HEK293 (cell line): ENCODE measurements around the gene NKAIN4.
A peak's percentile ranks its signal among the peaks of the same experiment; 100 is the strongest.

Source experiments
- CTCF ChIA-PET: fragments of 350-600 bp; formaldehyde crosslinking; extraction: SDS; loops from one replicate; lab custom pipeline; 2021; ENCODE audit warnings: antibody characterized with exemption; lab: Yijun Ruan, JAX
- POLR2A ChIA-PET: fragments of 300-600 bp; formaldehyde crosslinking; extraction: SDS; loops from one replicate; lab custom pipeline; 2020; ENCODE audit warnings: antibody characterized with exemption, inconsistent platforms; lab: Yijun Ruan, JAX
- H3K27ac ChIP-seq: fragments of 200-500 bp; sonication (Bioruptor generic); 2 replicates; pipeline ENCODE4 v1.5.1; 2014; ENCODE audit warnings: low read depth, low read length, control low read depth, inconsistent platforms; ENCODE audit errors: extremely low read depth
- H3K36me3 ChIP-seq, 2 experiments: fragments of 200-500 bp in 1 of 2; sonication (Bioruptor generic) in 1 of 2; 1 replicate in 1 of 2; 2 replicates in 1 of 2; pipeline ENCODE4 v1.5.1; 2014 to 2017; ENCODE audit warnings: inconsistent platforms in 2 of 2, low read length in 2 of 2; ENCODE audit not compliant: control insufficient read depth in 2 of 2, insufficient read depth in 1 of 2
- H3K4me1 ChIP-seq: fragments of 200-500 bp; sonication (Bioruptor generic); 2 replicates; pipeline ENCODE4 v1.5.1; 2014; ENCODE audit warnings: mild to moderate bottlenecking, low read length, inconsistent platforms; ENCODE audit not compliant: control insufficient read depth, insufficient read depth
- H3K4me3 ChIP-seq: 2 replicates; pipeline ENCODE4 v1.5.1; 2011; ENCODE audit warnings: low read depth, mild to moderate bottlenecking, control low read depth, low read length, moderate library complexity
- H3K9me3 ChIP-seq: fragments of 200-500 bp; sonication (Bioruptor generic); 2 replicates; pipeline ENCODE4 v1.5.1; 2014; ENCODE audit warnings: low read depth, low read length, inconsistent platforms; ENCODE audit not compliant: control insufficient read depth, insufficient read depth
- OVOL3 ChIP-seq: fragments of 450-650 bp; formaldehyde crosslinking; IDR thresholded peaks from 2 replicates; pipeline ENCODE4 v1.5.1; 2016; ENCODE audit warnings: missing biosample characterization, missing genetic modification characterization
- PRDM1 ChIP-seq: fragments of 450-650 bp; formaldehyde crosslinking; IDR thresholded peaks from 2 replicates; pipeline ENCODE4; 2016; ENCODE audit warnings: missing biosample characterization, missing genetic modification characterization
- ZNF169 ChIP-seq: fragments of 450-650 bp; formaldehyde crosslinking; IDR thresholded peaks from 2 replicates; pipeline ENCODE4 v1.5.1; 2016; ENCODE audit warnings: missing biosample characterization, missing genetic modification characterization
- ZNF664 ChIP-seq: fragments of 450-650 bp; formaldehyde crosslinking; IDR thresholded peaks from 2 replicates; pipeline ENCODE4 v1.5.1; 2016; ENCODE audit warnings: missing biosample characterization, missing genetic modification characterization
- TF ChIP-seq, protein P1 (sequence below): fragments of 450-650 bp; formaldehyde crosslinking; IDR thresholded peaks from 2 replicates; pipeline ENCODE4 v1.5.1; 2016; ENCODE audit warnings: missing biosample characterization, missing genetic modification characterization
- TF ChIP-seq, protein P2 (sequence below): fragments of 450-650 bp; formaldehyde crosslinking; IDR thresholded peaks from 2 replicates; pipeline ENCODE4 v1.5.1; 2016; ENCODE audit warnings: missing biosample characterization, missing genetic modification characterization
- TF ChIP-seq, protein P3 (sequence below): fragments of 450-650 bp; formaldehyde crosslinking; IDR thresholded peaks from 2 replicates; pipeline ENCODE4 v1.5.1; 2016; ENCODE audit warnings: missing biosample characterization, missing genetic modification characterization
- TF ChIP-seq, protein P4 (sequence below): sonication (generic); formaldehyde crosslinking; IDR thresholded peaks from 2 replicates; pipeline ENCODE4 v1.8.1; 2022; ENCODE audit warnings: mild to moderate bottlenecking, moderate library complexity, missing genetic modification reagents
- TF ChIP-seq, protein P5 (sequence below): fragments of 450-650 bp; formaldehyde crosslinking; IDR thresholded peaks from 2 replicates; pipeline ENCODE4 v1.5.1; 2016; ENCODE audit warnings: missing biosample characterization, missing genetic modification characterization
- TF ChIP-seq, protein P6 (sequence below): fragments of 450-650 bp; formaldehyde crosslinking; IDR thresholded peaks from 2 replicates; pipeline ENCODE4 v1.5.1; 2017; ENCODE audit warnings: missing biosample characterization, missing genetic modification characterization

Gene NKAIN4

DNA sequence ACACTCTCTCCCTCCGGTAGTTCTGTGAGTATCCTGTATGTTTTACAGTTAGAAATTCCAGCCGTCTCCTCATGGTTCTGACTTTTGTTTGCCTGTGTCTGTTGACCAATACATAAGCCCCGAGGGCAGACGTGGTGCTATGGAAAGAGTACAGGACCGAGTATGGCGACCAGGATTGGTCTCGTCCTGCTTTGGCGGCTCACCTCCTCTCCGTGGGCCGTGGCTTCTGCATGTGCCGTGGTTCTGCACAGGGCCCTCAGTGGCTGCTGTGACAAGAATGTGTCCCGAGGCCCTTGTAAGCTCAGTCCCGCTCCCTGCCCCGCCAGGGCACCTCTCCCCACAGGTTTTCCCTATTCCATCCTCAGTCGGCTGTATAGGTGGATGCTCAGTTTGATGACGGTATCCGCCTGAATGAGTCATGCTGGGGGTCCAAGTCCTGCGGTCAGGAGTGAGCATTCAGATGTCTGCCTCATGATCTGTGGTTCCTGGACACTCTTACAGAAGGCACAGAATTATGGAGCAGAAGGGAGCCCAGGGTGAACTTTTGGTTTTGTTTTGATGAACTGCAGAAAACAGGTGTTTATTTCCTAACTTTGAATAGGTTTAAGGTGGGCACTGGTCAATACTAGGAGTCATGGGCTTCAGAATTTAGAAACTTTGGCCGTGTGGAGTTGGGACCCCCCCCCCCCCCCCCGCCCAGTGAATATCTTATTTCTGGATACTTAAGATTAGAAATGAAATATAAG lies 19.5 kb upstream of the NKAIN4 start (continued):
- TF ChIP-seq, protein P1, sequence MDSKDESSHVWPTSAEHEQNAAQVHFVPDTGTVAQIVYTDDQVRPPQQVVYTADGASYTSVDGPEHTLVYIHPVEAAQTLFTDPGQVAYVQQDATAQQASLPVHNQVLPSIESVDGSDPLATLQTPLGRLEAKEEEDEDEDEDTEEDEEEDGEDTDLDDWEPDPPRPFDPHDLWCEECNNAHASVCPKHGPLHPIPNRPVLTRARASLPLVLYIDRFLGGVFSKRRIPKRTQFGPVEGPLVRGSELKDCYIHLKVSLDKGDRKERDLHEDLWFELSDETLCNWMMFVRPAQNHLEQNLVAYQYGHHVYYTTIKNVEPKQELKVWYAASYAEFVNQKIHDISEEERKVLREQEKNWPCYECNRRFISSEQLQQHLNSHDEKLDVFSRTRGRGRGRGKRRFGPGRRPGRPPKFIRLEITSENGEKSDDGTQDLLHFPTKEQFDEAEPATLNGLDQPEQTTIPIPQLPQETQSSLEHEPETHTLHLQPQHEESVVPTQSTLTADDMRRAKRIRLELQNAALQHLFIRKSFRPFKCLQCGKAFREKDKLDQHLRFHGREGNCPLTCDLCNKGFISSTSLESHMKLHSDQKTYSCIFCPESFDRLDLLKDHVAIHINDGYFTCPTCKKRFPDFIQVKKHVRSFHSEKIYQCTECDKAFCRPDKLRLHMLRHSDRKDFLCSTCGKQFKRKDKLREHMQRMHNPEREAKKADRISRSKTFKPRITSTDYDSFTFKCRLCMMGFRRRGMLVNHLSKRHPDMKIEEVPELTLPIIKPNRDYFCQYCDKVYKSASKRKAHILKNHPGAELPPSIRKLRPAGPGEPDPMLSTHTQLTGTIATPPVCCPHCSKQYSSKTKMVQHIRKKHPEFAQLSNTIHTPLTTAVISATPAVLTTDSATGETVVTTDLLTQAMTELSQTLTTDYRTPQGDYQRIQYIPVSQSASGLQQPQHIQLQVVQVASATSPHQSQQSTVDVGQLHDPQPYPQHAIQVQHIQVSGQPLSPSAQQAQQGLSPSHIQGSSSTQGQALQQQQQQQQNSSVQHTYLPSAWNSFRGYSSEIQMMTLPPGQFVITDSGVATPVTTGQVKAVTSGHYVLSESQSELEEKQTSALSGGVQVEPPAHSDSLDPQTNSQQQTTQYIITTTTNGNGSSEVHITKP: peak; percentile 67

DNA sequence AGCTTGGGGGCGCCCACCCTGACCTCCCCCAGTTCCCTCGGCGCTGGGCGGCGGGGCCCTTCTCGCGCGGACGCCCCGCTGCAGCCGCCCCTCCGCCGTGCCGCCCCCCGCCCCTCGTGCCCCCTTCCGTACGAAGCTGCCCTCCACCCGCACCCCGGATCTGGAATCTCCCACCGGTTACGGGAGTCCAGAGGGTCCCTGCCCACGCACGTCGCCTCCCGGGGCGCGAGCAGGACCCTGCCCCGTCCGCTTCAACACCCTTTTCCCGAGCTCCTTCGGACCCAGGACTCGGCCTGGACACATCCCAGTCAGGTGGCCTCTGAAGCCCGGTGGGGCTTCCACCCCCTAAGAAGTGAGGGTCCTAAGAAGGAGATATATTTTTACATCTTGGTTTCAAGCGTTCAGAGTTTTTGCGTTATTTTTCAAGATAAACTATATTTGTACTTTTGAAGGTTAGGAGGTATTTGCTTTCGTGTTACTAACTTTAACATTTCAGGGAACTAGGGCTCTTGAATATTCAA lies 18.9 kb upstream of the NKAIN4 start:
- peaks cover 0 to 36% of the 10 kb centered on the region in 2 experiments; a peak in 1 of 3 replicates for H3K36me3 ChIP-seq
- no peak for TF ChIP-seq ZNF169
- no peak for TF ChIP-seq OVOL3 (tag by site-specific recombination)
- TF ChIP-seq, protein P2, sequence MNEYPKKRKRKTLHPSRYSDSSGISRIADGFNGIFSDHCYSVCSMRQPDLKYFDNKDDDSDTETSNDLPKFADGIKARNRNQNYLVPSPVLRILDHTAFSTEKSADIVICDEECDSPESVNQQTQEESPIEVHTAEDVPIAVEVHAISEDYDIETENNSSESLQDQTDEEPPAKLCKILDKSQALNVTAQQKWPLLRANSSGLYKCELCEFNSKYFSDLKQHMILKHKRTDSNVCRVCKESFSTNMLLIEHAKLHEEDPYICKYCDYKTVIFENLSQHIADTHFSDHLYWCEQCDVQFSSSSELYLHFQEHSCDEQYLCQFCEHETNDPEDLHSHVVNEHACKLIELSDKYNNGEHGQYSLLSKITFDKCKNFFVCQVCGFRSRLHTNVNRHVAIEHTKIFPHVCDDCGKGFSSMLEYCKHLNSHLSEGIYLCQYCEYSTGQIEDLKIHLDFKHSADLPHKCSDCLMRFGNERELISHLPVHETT: no peak
- TF ChIP-seq, protein P3, sequence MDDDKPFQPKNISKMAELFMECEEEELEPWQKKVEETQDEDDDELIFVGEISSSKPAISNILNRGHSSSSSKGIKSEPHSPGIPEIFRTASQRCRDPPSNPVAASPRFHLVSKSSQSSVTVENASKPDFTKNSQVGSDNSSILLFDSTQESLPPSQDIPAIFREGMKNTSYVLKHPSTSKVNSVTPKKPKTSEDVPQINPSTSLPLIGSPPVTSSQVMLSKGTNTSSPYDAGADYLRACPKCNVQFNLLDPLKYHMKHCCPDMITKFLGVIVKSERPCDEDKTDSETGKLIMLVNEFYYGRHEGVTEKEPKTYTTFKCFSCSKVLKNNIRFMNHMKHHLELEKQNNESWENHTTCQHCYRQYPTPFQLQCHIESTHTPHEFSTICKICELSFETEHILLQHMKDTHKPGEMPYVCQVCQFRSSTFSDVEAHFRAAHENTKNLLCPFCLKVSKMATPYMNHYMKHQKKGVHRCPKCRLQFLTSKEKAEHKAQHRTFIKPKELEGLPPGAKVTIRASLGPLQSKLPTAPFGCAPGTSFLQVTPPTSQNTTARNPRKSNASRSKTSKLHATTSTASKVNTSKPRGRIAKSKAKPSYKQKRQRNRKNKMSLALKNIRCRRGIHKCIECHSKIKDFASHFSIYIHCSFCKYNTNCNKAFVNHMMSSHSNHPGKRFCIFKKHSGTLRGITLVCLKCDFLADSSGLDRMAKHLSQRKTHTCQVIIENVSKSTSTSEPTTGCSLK (tag by site-specific recombination): no peak
- peak overlapping the region; percentile 91 for H3K4me3 ChIP-seq
- H3K4me1 ChIP-seq: no peaks in the 10 kb centered on the region
- CTCF ChIA-PET: interaction anchor here (0.6 to 6.6 kb wide), 2 partner anchors 22 to 49 kb away, joined by 3 to 37 read pairs; no protein-coding TSS in a partner anchor
- peak overlapping the region; percentile 32 for H3K27ac ChIP-seq
- POLR2A ChIA-PET: interaction anchor here (0.9 to 2.9 kb wide), 9 partner anchors 13 to 336 kb away, joined by 3 to 26 read pairs (median 4); partner anchors contain the start of genes BIRC7 and NKAIN4
- H3K9me3 ChIP-seq: no peaks in the 10 kb centered on the region

DNA sequence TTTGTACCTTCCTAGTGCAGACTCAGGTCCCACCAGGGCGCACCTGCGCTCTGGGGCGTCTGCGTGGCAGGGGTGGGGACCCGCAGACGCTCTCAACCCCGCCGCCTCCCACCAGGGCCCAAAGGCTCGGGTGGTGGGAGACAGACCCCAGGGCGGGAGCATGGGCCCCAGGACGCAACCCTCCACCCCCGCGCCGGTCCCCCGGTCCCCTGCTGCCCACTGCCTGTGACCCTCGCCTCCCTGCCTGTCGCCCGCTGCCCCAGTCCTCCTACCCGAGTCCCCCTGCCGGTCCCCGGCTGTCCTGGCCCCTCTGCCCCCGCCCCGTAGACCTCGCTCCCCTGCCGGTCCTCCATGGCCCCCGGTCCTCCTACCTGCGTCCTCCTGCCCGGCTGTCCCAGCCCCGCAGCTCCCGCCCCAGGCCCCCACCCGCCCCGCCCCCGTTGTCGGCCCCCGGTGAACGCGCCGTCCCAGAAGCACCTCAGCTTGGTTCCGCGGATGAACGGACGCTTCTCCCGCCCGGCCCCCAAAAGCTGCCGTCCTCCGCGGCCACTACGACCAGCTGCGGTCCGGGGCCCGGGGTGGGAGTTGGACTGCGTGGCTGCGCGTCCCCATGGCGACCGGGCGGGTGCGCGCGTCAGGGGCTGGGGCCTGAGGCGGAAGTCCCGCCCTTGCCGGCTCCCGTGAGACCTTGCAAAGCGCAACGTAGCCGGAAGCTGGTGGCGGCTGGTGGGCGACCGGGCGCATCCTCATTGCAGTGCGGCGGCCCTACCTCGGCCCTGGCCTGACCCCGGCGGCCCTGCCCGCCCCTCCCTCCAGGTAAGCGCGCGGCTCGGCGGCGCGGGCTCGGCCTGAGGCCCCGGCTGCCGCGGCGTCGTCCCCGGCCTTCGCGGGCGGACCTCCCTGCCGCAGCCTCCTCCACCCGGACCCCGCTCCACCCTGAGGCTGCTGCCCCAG lies 18.1 kb upstream of the NKAIN4 start, which contains the start of gene ARFGAP1:
Gene ARFGAP1, plus strand, starts transcription at position 709 of the 954 bp plus-strand sequence. CDS start 2,768 bp downstream, outside the sequence.
- Histone ChIP-seq H3K27ac (peak within 1 kb of the TSS; percentile 32), H3K9me3 (no peaks in the 10 kb centered on the region), H3K36me3 (peaks cover 0 to 29% of the 10 kb centered on the region in 2 experiments; a peak in 1 of 3 replicates), H3K4me1 (no peaks in the 10 kb centered on the region), H3K4me3 (peak within 1 kb of the TSS; percentile 91)
- ChIA-PET CTCF (interaction anchor here (0.6 to 6.6 kb wide), 2 partner anchors 21 to 48 kb away, joined by 3 to 37 read pairs; no protein-coding TSS in a partner anchor), POLR2A (interaction anchor here (0.6 to 2.9 kb wide), 13 partner anchors 14 to 335 kb away, joined by 3 to 26 read pairs (median 4); partner anchors contain the start of genes BIRC7 and NKAIN4)
- no peak for TF ChIP-seq PRDM1 (tag by site-specific recombination)
- TF ChIP-seq, protein P4, sequence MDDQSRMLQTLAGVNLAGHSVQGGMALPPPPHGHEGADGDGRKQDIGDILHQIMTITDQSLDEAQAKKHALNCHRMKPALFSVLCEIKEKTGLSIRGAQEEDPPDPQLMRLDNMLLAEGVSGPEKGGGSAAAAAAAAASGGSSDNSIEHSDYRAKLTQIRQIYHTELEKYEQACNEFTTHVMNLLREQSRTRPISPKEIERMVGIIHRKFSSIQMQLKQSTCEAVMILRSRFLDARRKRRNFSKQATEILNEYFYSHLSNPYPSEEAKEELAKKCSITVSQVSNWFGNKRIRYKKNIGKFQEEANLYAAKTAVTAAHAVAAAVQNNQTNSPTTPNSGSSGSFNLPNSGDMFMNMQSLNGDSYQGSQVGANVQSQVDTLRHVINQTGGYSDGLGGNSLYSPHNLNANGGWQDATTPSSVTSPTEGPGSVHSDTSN: peak; percentile 67; the same call in 1 of the 2 replicates
- TF ChIP-seq, protein P5, sequence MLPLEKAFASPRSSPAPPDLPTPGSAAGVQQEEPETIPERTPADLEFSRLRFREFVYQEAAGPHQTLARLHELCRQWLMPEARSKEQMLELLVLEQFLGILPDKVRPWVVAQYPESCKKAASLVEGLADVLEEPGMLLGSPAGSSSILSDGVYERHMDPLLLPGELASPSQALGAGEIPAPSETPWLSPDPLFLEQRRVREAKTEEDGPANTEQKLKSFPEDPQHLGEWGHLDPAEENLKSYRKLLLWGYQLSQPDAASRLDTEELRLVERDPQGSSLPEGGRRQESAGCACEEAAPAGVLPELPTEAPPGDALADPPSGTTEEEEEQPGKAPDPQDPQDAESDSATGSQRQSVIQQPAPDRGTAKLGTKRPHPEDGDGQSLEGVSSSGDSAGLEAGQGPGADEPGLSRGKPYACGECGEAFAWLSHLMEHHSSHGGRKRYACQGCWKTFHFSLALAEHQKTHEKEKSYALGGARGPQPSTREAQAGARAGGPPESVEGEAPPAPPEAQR (tag by site-specific recombination): no peak
- TF ChIP-seq ZNF664 (tag by site-specific recombination): no peak
- TF ChIP-seq, protein P6, sequence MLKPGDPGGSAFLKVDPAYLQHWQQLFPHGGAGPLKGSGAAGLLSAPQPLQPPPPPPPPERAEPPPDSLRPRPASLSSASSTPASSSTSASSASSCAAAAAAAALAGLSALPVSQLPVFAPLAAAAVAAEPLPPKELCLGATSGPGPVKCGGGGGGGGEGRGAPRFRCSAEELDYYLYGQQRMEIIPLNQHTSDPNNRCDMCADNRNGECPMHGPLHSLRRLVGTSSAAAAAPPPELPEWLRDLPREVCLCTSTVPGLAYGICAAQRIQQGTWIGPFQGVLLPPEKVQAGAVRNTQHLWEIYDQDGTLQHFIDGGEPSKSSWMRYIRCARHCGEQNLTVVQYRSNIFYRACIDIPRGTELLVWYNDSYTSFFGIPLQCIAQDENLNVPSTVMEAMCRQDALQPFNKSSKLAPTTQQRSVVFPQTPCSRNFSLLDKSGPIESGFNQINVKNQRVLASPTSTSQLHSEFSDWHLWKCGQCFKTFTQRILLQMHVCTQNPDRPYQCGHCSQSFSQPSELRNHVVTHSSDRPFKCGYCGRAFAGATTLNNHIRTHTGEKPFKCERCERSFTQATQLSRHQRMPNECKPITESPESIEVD: no peak
